ENCODE measurements around the gene INS. TPM values are rescaled to one million over a fixed set of nuclear protein-coding genes. Genes with fewer than 3 reads are reported as not detected.
A peak's percentile ranks its signal among the peaks of the same experiment; 100 is the strongest.

Gene INS
- total and polyA plus RNA-seq, 2 of the 8 experiments (the other 6 are each of a cell fraction or from before 2014, with no cell fraction given), result not detected

DNA sequence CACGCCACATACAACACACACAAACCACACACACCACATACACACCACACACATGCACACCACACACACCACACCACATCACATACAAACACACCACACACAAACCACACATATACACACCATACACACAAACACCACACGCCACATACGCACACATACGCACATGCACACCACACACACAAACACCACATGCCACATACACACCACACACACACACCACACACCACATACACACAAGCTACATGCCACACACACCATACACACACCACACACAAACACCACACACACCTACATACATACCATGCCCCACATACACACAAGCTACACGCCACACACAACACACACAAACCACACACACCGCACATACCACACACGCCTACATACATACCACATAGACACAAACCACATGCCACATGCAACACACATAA lies 26.3 kb upstream of the INS start:
- Histone ChIP-seq H3K56ac (replicated peaks; ENCODE audit: insufficient read length, low read depth, low read length) (peak overlapping the region; percentile 100), H2BK12ac (ENCODE audit: low read depth, low read length) (peak overlapping the region; percentile 45; the same call in 1 of the 2 replicates), H3K36me3 (ENCODE audit: control insufficient read depth in 2 of 4, insufficient read depth in 4 of 4, low read length in 3 of 4) (no peaks in the 10 kb centered on the region), H2BK15ac (ENCODE audit: low read length) (peak overlapping the region; percentile 67), H3K4me3 (ENCODE audit: extremely low read depth in 1 of 4, insufficient read depth in 2 of 4, low read depth in 3 of 4, low read length in 4 of 4) (no peak overlapping the region), H2BK5ac (ENCODE audit: low read depth, low read length) (0 out of 2 replicates have a peak overlapping the region, but pooled peaks have one; percentile 11), H3K23me2 (ENCODE audit: low read depth, low read length) (peaks cover 9% of the 10 kb centered on the region; the same call in 1 of the 2 replicates), H3K4me1 (replicated peaks in 1 of 4; ENCODE audit: control insufficient read depth in 3 of 4, insufficient read depth in 4 of 4, low read length in 3 of 4) (no peaks in the 10 kb centered on the region; a peak in 2 of 7 replicates), H2BK120ac (replicated peaks; ENCODE audit: low read depth, low read length) (no peak overlapping the region), H3K79me2 (ENCODE audit: control insufficient read depth in 1 of 2, insufficient read depth in 2 of 2, low read length in 2 of 2) (no peaks in the 10 kb centered on the region), H2BK20ac (ENCODE audit: low read length) (no peak overlapping the region), H3K9ac (replicated peaks in 1 of 4; ENCODE audit: extremely low read depth in 1 of 4, low read depth in 3 of 4, low read length in 3 of 4) (no peak overlapping the region), H3K27ac (ENCODE audit: low read depth, low read length) (no peak overlapping the region), H2AFZ (ENCODE audit: low read length) (no peak overlapping the region), H3K14ac (ENCODE audit: insufficient read length) (no peak overlapping the region), H4K20me1 (replicated peaks in 1 of 2; ENCODE audit: control insufficient read depth in 1 of 2, insufficient read depth in 2 of 2, low read length in 2 of 2) (peaks cover 0 to 12% of the 10 kb centered on the region in 2 experiments), H3K27me3 (replicated peaks in 1 of 4; ENCODE audit: control insufficient read depth in 3 of 4, extremely low read depth in 1 of 4, insufficient read depth in 3 of 4, low read length in 3 of 4) (peaks cover 0 to 16% (median 5%) of the 10 kb centered on the region in 4 experiments; a peak in 2 of 7 replicates), H3K23ac (ENCODE audit: insufficient read length) (no peak overlapping the region), H3K4me2 (ENCODE audit: insufficient read depth in 1 of 2, low read depth in 2 of 2, low read length in 2 of 2) (no peak overlapping the region), H3K79me1 (ENCODE audit: low read depth, low read length) (no peaks in the 10 kb centered on the region), H3K18ac (ENCODE audit: extremely low read depth, low read length) (no peak overlapping the region), H3K9me3 (ENCODE audit: insufficient read depth in 2 of 2, low read depth in 1 of 2, low read length in 1 of 2) (no peaks in the 10 kb centered on the region), H3K4ac (replicated peaks; ENCODE audit: insufficient read length, low read depth, low read length) (peak overlapping the region; percentile 69), H2AK5ac (ENCODE audit: low read depth, low read length) (peak overlapping the region; percentile 94), H4K5ac (ENCODE audit: insufficient read length, low read depth, low read length) (peak overlapping the region; percentile 10), H4K8ac (ENCODE audit: extremely low read depth, insufficient read depth, low read length) (no peak overlapping the region; the same call in 1 of the 2 replicates), H4K91ac (replicated peaks; ENCODE audit: insufficient read length, low read length) (peak overlapping the region; percentile 98)
- TF ChIP-seq SIRT6 (IDR thresholded peaks at IDR 0.05; ENCODE audit: low read length) (no peak), RNF2 (IDR thresholded peaks at IDR 0.05; ENCODE audit: borderline replicate concordance, low read depth, low read length, missing control alignments, poor library complexity, severe bottlenecking) (peak; percentile 38)
- WGBS, 2 experiments (ENCODE audit: extremely low coverage in 1 of 2, insufficient coverage in 1 of 2, insufficient read length in 1 of 2, insufficient replicate concordance in 2 of 2, low coverage in 1 of 2, low lambda C conversion rate in 2 of 2, missing lambda C conversion rate in 1 of 2), result 92 to 100% methylated on average over 2 to 7 of the region's 7 CpGs
- ChIA-PET POLR2A (ENCODE audit: partially characterized antibody) (no interaction called here), CTCF (ENCODE audit: partially characterized antibody) (interaction anchor here (0.6 to 4.3 kb wide), 22 partner anchors 8 to 394 kb away, joined by 3 to 44 read pairs (median 6); partner anchors contain the start of genes C11orf21 and TSPAN32)
- DNase-seq (ENCODE audit: low read depth in 1 of 2, low spot score in 2 of 2), result no peak
- FAIRE-seq, result peak; percentile 52

All from H1 (cell line).